ENCODE measurements around the gene ENO1. TPM values are rescaled to one million over a fixed set of nuclear protein-coding genes. Genes with fewer than 3 reads are reported as not detected.

Gene ENO1
- total RNA-seq, 1 experiment from 2014 or later = 2,334 TPM

DNA sequence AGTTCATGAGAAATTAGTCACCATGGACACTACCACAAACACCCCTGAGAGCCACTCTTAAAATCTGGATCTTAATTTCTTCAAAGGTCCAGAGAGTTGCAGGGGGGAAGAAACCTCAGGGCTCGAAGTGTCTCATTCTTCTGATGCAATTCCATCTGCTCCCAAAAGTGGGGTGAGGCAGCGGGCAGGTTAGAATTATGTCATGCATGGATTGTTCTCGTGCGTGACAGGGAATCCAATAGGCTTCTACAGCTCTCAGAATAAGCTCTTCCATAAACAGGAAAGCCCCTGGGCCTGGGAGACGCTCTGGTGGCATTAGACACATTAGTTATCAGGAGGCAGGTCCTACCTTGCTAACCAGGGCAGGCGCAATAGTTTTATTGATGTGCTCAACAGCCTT lies 8.4 kb downstream of the ENO1 start:
- DNase-seq (ENCODE audit: low read depth, low spot score) (no peak), ATAC-seq (no peak)
- H3K36me3 ChIP-seq (ENCODE audit: control insufficient read depth in 1 of 2, insufficient read depth in 2 of 2, low read length in 2 of 2) = peaks cover 79 to 87% of the 10 kb centered on the region in 2 experiments
- H4K20me1 ChIP-seq (ENCODE audit: insufficient read depth) = peaks cover 78% of the 10 kb centered on the region
- POLR2A ChIA-PET = no interaction called here
- peaks cover 98% of the 10 kb centered on the region for H3K79me2 ChIP-seq (ENCODE audit: insufficient read depth, low read length)
- H3K27me3 ChIP-seq (ENCODE audit: insufficient read depth, low read length) = no peaks in the 10 kb centered on the region
- H2AFZ ChIP-seq (ENCODE audit: low read depth, low read length, poor library complexity, severe bottlenecking) = no peak overlapping the region
- intact Hi-C loops (cut with micrococcal nuclease) = loop anchor here (5.0 kb wide), 1 partner anchor 117 kb away; no protein-coding TSS in a partner anchor
- no peak overlapping the region for H3K27ac ChIP-seq (ENCODE audit: low read depth, low read length)
- no peaks in the 10 kb centered on the region for H3K9me3 ChIP-seq (ENCODE audit: control insufficient read depth in 1 of 2, insufficient read depth in 1 of 2, low read depth in 1 of 2, low read length in 2 of 2)
- BruUV-seq (replicated peaks) = no TSS peak
- no peak for TF ChIP-seq SRF (IDR thresholded peaks at IDR 0.05; ENCODE audit: low read depth)
- TF ChIP-seq, protein P1, sequence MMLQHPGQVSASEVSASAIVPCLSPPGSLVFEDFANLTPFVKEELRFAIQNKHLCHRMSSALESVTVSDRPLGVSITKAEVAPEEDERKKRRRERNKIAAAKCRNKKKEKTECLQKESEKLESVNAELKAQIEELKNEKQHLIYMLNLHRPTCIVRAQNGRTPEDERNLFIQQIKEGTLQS (IDR thresholded peaks at IDR 0.05) = no peak
- no peak for TF ChIP-seq POLR2A (IDR thresholded peaks at IDR 0.05; ENCODE audit: borderline replicate concordance, extremely low read depth, insufficient read depth, insufficient read length)
- no peak for TF ChIP-seq CBX3 (IDR thresholded peaks at IDR 0.05; ENCODE audit: low read depth)
- TF ChIP-seq ZFX (IDR thresholded peaks at IDR 0.05) = no peak
- TF ChIP-seq EZH2 (IDR thresholded peaks at IDR 0.05) = no peak
- TF ChIP-seq RAD21 (IDR thresholded peaks at IDR 0.05; ENCODE audit: low read depth) = no peak
- TF ChIP-seq, protein P2, sequence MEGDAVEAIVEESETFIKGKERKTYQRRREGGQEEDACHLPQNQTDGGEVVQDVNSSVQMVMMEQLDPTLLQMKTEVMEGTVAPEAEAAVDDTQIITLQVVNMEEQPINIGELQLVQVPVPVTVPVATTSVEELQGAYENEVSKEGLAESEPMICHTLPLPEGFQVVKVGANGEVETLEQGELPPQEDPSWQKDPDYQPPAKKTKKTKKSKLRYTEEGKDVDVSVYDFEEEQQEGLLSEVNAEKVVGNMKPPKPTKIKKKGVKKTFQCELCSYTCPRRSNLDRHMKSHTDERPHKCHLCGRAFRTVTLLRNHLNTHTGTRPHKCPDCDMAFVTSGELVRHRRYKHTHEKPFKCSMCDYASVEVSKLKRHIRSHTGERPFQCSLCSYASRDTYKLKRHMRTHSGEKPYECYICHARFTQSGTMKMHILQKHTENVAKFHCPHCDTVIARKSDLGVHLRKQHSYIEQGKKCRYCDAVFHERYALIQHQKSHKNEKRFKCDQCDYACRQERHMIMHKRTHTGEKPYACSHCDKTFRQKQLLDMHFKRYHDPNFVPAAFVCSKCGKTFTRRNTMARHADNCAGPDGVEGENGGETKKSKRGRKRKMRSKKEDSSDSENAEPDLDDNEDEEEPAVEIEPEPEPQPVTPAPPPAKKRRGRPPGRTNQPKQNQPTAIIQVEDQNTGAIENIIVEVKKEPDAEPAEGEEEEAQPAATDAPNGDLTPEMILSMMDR (IDR thresholded peaks at IDR 0.05 in 2 of 3, conservative IDR thresholded peaks at IDR 0.05 in 1 of 3; ENCODE audit: borderline replicate concordance in 1 of 3, insufficient read depth in 1 of 3, low read depth in 2 of 3, low read length in 2 of 3) = no peak
- no peak for TF ChIP-seq CEBPB (IDR thresholded peaks at IDR 0.05; ENCODE audit: low read depth)
- TF ChIP-seq TCF7L2 (IDR thresholded peaks at IDR 0.05; ENCODE audit: borderline replicate concordance, extremely low read depth, insufficient read depth, insufficient read length) = no peak
- TF ChIP-seq, protein P3, sequence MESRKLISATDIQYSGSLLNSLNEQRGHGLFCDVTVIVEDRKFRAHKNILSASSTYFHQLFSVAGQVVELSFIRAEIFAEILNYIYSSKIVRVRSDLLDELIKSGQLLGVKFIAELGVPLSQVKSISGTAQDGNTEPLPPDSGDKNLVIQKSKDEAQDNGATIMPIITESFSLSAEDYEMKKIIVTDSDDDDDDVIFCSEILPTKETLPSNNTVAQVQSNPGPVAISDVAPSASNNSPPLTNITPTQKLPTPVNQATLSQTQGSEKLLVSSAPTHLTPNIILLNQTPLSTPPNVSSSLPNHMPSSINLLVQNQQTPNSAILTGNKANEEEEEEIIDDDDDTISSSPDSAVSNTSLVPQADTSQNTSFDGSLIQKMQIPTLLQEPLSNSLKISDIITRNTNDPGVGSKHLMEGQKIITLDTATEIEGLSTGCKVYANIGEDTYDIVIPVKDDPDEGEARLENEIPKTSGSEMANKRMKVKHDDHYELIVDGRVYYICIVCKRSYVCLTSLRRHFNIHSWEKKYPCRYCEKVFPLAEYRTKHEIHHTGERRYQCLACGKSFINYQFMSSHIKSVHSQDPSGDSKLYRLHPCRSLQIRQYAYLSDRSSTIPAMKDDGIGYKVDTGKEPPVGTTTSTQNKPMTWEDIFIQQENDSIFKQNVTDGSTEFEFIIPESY (IDR thresholded peaks at IDR 0.05; ENCODE audit: extremely low read depth, insufficient replicate concordance, low read length) = no peak
- no peak overlapping the region for H3K4me2 ChIP-seq (ENCODE audit: low read length)
- RAD21 ChIA-PET (ENCODE audit: low non-redundant PET in 1 of 2, low total read pairs in 2 of 2, uncharacterized antibody in 2 of 2, unreplicated experiment in 2 of 2) = no interaction called here
- CTCF ChIA-PET = interaction anchor here (1.5 kb wide), 1 partner anchor 11 kb away, joined by 5 read pairs; no protein-coding TSS in a partner anchor
- H3K9ac ChIP-seq (ENCODE audit: low read length) = no peak overlapping the region
- H3K4me1 ChIP-seq (ENCODE audit: control insufficient read depth in 1 of 2, insufficient read depth in 2 of 2, low read length in 2 of 2) = peaks cover 27 to 55% of the 10 kb centered on the region in 2 experiments
- H3K4me3 ChIP-seq (replicated peaks in 1 of 2; ENCODE audit: low read depth in 1 of 2, low read length in 2 of 2) = no peak overlapping the region
- no peaks in the 10 kb centered on the region for H3K9me2 ChIP-seq (ENCODE audit: insufficient read depth)

Measured in HCT116 (cell line).